Mesenteric fat pad (tissue), 1 donor: ENCODE measurements around the gene EXTL2. TPM values are rescaled to one million over a fixed set of nuclear protein-coding genes. Genes with fewer than 3 reads are reported as not detected.
"Not testable (repeated sequence)": the region's sequence is repeated elsewhere in the genome, so short reads cannot be mapped to it uniquely, and the experiment has no call there.

ENCODE experiments used
- DNase-seq: peaks from one replicate; pipeline ENCODE4 v3.0.0-alpha.2; 2020; ENCODE audit warnings: low spot score
- long read RNA-seq: library from polyadenylated mRNA; unstranded; transcript quantifications from one replicate; pipeline ENCODE4 v2.0.0, GENCODE V29; 2020
- total RNA-seq: library from RNA; stranded (reverse); fragmentation: NEBNext Ultra II Directional; extraction: Animal tissue kit (Norgen Biotek cat#: 25700); gene quantifications from one replicate; pipeline ENCODE4 v1.2.1, GENCODE V29; 2021
- donor health status: DM: yes; HTN: yes; CAD: no.

Gene EXTL2
- total RNA-seq: 13.2 TPM
- long read RNA-seq, transcript EXTL2-201 (5 exons, 2,835 nt): minor isoform, 5 of 28 reads
- long read RNA-seq, transcript EXTL2-202 (5 exons, 3,985 nt): major isoform, 14 of 28 reads
- long read RNA-seq, partial matches to known transcripts: 0 of 28 reads
- long read RNA-seq, other reads (novel, unspliced or antisense): 6 of 28 reads

DNA sequence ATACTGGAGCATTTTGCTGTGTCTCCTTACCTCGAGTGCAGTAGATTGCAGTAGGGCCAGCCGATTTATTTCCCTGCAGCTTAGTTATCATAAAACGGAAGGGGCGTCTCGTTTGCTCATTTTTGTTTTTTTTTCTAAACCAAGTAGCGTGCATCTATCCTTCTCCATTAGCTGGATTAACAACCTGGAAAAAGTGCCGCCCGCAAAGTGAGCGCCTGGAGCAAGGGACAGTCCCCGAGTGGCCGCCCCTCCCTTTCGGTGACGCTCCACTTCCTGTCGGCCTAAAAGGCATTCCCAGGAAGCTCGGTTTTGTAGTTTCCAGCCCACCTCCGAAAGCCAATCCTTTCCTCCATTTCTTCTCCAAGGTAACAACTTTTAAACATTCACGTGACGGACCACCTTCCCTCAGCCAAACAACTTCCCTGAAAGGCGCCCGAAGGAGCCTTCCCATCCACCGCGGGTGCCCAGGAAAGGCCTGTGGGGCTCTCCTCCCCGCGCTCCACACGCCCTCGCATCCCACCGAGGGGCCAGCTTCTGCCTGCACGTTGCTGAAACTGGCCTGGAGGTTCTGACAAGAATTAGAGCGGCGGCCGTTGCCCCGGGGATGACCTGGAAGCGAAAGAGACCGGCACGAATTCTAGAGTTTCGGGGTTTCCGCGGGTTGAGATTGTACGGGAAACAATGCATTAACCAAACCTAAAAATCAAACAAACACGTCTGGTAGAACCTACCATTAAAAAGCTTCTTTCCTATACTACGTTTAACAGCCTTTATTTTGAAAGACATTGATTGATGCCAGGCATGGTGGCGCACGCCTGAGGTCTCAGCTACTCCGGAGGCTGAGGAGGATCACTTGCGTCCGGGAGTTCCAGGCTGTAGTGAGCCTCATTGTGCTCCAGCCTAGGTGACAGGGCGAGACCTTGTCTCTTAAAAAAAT is at the start of gene EXTL2:
Gene EXTL2, minus strand, starts transcription at position 240 of the 937 bp plus-strand sequence. CDS start 6,085 bp downstream, outside the sequence.
- peak; percentile 91 for DNase-seq

- DNase-seq: no peak
These were observed 48.9 kb upstream of the EXTL2 start for GRCh38 chr1:100943533-100943932.

- no peak for DNase-seq
These were observed 47.8 kb upstream of the EXTL2 start for GRCh38 chr1:100942304-100943046.

GRCh38 chr1:100941580-100942216 is 47.1 kb upstream of the EXTL2 start:
- no peak for DNase-seq

- no peak for DNase-seq
These were observed 46.5 kb upstream of the EXTL2 start for GRCh38 chr1:100941098-100941527.

DNA sequence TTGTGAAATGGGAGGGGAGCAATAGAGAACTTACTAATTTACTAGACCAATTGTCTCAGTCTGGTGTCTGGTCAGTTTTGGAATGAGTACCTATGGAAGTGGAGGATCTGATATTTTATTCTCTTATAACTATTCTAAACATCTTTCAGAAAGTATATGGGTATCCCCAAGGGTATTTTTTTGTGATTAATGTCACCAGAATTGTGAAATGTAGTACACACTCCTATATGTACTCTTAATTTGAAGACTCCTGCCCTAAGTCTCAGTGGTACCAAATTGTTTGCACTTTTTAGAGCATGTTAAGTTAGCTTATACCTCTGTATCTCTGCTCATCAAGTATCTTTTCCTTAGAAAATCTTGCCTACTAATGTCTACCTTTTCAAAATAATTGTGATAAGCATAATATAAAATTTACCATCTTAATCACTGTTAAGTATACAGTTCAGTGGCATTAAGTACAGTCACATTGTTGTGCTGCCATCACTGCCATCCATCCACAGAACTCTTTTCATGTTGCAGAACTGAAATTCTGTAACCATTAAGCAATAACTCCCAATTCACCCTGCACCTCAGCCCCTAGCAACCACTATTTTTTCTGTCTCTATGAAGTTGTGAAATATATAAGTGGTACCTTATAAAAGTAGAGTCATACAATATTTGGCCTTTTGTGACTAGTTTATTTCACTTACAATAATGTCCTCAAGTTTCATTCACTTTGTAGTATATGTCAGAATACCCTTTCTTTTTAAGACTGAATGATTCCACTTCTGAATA is 41.7 kb upstream of the EXTL2 start:
- DNase-seq: no peak

DNA sequence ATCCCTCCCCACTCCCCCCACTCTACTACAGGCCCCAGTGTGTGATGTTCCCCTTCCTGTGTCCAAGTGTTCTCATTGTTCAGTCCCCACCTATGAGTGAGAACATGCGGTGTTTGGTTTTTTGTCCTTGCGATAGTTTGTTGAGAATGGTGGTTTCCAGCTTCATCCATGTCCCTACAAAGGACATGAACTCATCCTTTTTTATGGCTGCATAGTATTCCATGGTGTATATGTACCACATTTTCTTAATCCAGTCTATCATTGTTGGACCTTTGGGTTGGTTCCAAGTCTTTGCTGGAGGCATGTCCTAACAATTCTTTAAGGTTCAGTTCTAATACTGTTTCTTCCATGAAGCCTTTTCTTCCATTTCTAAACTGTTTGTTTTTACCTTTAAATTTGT is 38.9 kb upstream of the EXTL2 start:
- DNase-seq: not testable (repeated sequence)

GRCh38 chr1:100931716-100932115 is 37.1 kb upstream of the EXTL2 start:
- no peak for DNase-seq

GRCh38 chr1:100930494-100930893 is 35.9 kb upstream of the EXTL2 start:
- DNase-seq: no peak

DNA sequence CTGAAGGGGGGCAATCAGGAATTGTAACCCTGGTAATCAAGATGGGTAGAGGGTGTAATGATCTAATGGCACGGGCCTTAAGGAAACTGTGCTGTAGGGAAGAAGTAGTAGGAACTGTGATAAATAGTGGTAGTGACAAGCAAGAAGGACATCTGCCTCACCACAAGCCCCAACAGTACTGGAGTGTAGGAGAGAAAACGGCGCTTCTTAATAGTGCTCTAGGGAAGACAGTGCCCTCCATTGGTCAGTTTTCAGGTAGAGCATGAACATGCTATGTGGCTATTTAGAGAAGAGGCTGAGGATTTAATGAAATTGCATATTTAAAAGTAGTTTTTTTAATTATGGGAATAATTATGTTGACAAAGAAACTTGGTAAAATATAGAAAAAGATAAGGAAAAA is 33.5 kb upstream of the EXTL2 start:
- no peak for DNase-seq

DNA sequence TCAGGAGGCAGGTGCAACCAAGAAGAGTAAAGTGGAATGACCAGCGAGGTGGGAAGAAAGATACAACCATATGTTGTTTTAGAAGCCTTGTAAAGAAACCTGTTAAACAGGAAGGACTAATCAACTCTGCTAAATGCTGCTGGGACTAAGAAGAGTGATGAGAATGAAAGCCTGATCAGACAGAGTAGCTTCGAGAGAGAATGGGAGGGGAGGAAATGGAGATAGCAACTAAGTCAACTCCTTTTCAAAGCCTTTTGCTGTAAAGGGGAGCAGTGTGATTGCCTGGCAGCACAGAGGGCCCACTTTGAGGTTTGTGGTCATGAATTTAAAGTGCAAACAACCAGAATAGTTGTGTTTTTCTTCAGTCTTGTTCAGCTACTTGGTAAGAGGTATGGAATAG is 32.6 kb upstream of the EXTL2 start:
- DNase-seq: no peak

- no peak for DNase-seq
These were observed 31.6 kb upstream of the EXTL2 start for GRCh38 chr1:100926240-100926639.

DNA sequence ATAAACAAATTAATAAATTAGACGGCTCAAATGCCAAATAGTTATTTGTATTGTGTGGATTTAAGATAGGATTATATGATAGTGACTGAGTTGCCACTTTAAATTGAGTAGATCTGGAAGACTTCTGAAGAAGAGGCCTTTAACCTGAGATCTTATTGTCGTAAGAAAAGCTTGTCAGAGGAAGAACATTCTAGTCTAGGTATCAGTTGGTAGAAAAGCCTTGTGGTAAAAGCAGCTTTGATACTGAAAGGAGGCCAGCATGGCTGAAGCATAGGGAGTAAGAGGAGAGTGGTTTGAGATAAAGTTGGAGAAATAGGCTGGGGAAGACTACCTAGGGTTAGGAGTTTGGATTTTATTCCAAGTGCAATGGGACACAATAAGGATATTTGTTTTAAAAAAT is 30.3 kb upstream of the EXTL2 start:
- no peak for DNase-seq

- DNase-seq: no peak
These were observed 29.6 kb upstream of the EXTL2 start for GRCh38 chr1:100924212-100924611.

DNA sequence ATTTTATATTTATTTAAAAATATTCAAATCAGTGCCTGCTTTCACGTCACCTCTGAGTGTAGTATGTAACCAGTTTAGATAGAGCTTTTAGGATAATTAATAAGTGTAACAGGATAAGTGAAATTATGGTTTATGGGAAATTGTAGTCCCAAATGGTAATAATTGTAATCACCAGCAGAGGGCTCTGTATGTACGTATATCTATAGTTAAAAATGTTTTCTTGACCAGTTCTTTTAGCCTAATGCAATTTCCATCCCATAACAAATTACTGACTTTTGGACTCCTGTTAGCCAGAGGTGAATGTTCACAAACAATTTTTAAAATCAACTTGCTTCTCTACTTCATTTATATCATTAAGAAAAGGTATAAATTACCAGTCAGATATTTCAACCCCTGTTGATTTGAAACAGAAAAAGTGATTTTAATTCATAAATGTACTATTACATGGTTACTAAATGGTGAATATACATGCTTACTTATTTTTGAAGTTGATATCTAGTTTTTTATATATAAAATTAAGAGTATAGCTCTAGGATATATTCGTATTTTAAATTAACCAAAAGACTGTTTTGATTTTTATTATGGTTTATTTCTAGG is 26.6 kb upstream of the EXTL2 start:
- DNase-seq: no peak

DNA sequence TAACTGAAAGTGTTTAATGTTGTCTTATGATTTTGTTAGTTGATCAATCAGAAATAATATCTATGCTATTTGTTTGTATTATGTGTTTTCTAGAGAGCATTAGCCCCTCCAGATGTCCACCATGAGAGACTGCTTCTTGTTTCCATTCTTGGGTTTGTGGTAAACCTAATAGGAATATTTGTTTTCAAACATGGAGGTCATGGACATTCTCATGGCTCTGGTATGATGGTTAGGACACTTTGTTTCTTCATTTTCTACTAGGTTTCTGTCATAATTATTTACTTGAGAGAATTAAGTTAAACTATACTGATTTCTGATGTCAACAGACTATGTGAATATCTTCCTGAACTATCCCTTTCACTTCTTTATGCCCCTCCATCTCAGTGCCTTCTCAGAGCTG is 17.4 kb upstream of the EXTL2 start:
- no peak for DNase-seq

- no peak for DNase-seq
These were observed 14.4 kb upstream of the EXTL2 start for GRCh38 chr1:100909018-100909417.

GRCh38 chr1:100907887-100908286 is 13.2 kb upstream of the EXTL2 start:
- DNase-seq: no peak

GRCh38 chr1:100905181-100905580 is 10.5 kb upstream of the EXTL2 start:
- no peak for DNase-seq

GRCh38 chr1:100904528-100904927 is 9.9 kb upstream of the EXTL2 start:
- no peak for DNase-seq
